ENCODE data around the gene RBL1. TPM values are rescaled to one million over a fixed set of nuclear protein-coding genes. Genes with fewer than 3 reads are reported as not detected.
A peak's percentile ranks its signal among the peaks of the same experiment; 100 is the strongest.
"Not testable (repeated sequence)": the region's sequence is repeated elsewhere in the genome, so short reads cannot be mapped to it uniquely, and the experiment has no call there.

Gene RBL1
- total RNA-seq, 1 donor from 2014 or later = 3.2 TPM

DNA sequence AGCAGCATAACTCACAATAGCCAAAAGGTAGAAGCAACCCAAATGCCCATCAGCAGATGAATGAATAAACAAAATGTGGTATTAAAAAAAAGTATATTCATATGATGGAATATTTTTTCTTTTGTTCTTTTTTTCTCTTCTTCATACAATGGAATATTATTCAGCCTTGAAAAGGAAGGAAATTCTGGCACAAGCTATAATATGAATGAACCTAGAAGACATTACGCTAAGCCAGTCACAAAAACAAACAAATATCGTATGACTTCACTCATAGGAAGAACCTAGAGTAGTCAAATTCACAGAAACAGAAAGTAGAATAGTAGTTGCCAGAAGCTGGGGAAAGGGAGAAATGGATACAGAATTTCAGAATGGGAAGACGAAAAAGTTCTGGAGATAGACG, 63.7 kb downstream of the RBL1 start:
- Histone ChIP-seq H3K4me3 (ENCODE audit: low read depth, low read length) (no peak overlapping the region), H3K36me3 (ENCODE audit: control insufficient read depth, insufficient read depth, low read length) (no peaks in the 10 kb centered on the region), H3K27me3 (ENCODE audit: control insufficient read depth, insufficient read depth, low read length) (no peaks in the 10 kb centered on the region)
- TF ChIP-seq, protein P1, sequence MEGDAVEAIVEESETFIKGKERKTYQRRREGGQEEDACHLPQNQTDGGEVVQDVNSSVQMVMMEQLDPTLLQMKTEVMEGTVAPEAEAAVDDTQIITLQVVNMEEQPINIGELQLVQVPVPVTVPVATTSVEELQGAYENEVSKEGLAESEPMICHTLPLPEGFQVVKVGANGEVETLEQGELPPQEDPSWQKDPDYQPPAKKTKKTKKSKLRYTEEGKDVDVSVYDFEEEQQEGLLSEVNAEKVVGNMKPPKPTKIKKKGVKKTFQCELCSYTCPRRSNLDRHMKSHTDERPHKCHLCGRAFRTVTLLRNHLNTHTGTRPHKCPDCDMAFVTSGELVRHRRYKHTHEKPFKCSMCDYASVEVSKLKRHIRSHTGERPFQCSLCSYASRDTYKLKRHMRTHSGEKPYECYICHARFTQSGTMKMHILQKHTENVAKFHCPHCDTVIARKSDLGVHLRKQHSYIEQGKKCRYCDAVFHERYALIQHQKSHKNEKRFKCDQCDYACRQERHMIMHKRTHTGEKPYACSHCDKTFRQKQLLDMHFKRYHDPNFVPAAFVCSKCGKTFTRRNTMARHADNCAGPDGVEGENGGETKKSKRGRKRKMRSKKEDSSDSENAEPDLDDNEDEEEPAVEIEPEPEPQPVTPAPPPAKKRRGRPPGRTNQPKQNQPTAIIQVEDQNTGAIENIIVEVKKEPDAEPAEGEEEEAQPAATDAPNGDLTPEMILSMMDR (IDR thresholded peaks at IDR 0.05; ENCODE audit: insufficient read depth, low read length, severe bottlenecking) = no peak
- FAIRE-seq (no peak), DNase-seq (ENCODE audit: low read depth) (no peak)

DNA sequence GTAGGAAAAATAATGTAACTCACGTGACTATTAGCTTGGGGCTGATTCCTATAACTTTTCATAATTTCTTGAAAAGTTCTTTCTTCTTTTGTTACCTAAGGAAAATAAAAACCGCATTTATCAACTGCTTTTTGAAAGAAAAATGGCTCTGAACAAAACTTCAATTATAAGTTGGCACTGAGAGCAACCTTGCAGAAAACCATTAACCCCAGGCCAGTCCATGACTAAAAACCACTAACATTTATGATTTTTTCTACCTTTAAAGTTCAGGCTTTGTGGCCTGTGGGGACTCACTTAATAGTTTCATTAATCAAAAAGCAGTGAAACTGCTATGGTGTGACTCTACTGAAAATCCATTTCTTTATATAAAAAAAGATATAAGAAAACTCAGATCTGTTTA, 75.2 kb downstream of the RBL1 start:
- DNase-seq (ENCODE audit: low read depth) (no peak), FAIRE-seq (no peak)
- H3K27me3 ChIP-seq (ENCODE audit: control insufficient read depth, insufficient read depth, low read length) = no peaks in the 10 kb centered on the region
- TF ChIP-seq, protein P1 (IDR thresholded peaks at IDR 0.05; ENCODE audit: insufficient read depth, low read length, severe bottlenecking) = no peak
- no peak overlapping the region for H3K4me3 ChIP-seq (ENCODE audit: low read depth, low read length)
- no peaks in the 10 kb centered on the region for H3K36me3 ChIP-seq (ENCODE audit: control insufficient read depth, insufficient read depth, low read length)

- not testable (repeated sequence) for H3K4me3 ChIP-seq (ENCODE audit: low read depth, low read length); H3K27me3 ChIP-seq (ENCODE audit: control insufficient read depth, insufficient read depth, low read length); FAIRE-seq; H3K36me3 ChIP-seq (ENCODE audit: control insufficient read depth, insufficient read depth, low read length); DNase-seq (ENCODE audit: low read depth)
These were observed 83.2 kb downstream of the RBL1 start for GRCh38 chr20:37012631-37013030.

- not testable (repeated sequence) for FAIRE-seq; DNase-seq (ENCODE audit: low read depth); H3K27me3 ChIP-seq (ENCODE audit: control insufficient read depth, insufficient read depth, low read length); H3K36me3 ChIP-seq (ENCODE audit: control insufficient read depth, insufficient read depth, low read length); H3K4me3 ChIP-seq (ENCODE audit: low read depth, low read length)
These were observed 83.9 kb downstream of the RBL1 start for GRCh38 chr20:37011858-37012257.

DNA sequence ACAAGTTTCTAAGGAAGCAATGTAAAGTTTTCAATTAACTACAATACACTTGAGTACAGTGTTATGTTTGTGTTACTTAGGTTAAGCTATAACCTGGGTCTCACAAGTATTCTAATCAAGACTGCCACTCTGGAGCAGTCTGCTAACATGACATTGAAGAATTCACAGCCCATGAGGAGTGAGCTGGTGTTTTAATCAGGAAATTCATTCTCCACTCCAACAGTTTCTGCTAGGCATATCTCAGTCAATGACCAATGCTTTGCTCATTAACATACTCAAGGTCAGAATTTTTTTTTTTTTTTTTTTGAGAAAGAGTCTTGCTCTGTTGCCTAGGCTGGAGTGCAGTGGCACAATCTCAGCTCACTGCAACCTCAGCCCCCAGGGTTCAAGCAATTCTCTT, 84.7 kb downstream of the RBL1 start:
- Histone ChIP-seq H3K27me3 (ENCODE audit: control insufficient read depth, insufficient read depth, low read length) (no peaks in the 10 kb centered on the region), H3K36me3 (ENCODE audit: control insufficient read depth, insufficient read depth, low read length) (no peaks in the 10 kb centered on the region), H3K4me3 (ENCODE audit: low read depth, low read length) (no peak overlapping the region)
- FAIRE-seq = no peak
- no peak for DNase-seq (ENCODE audit: low read depth)
- TF ChIP-seq, protein P1 (IDR thresholded peaks at IDR 0.05; ENCODE audit: insufficient read depth, low read length, severe bottlenecking) = no peak

- DNase-seq (ENCODE audit: low read depth) (peak; percentile 39), FAIRE-seq (no peak)
- Histone ChIP-seq H3K36me3 (ENCODE audit: control insufficient read depth, insufficient read depth, low read length) (no peaks in the 10 kb centered on the region), H3K4me3 (ENCODE audit: low read depth, low read length) (no peak overlapping the region), H3K27me3 (ENCODE audit: control insufficient read depth, insufficient read depth, low read length) (no peaks in the 10 kb centered on the region)
- TF ChIP-seq, protein P1 (IDR thresholded peaks at IDR 0.05; ENCODE audit: insufficient read depth, low read length, severe bottlenecking) = peak; percentile 10
These were observed 87.7 kb downstream of the RBL1 start for GRCh38 chr20:37007898-37008649.

- DNase-seq (ENCODE audit: low read depth); H3K36me3 ChIP-seq (ENCODE audit: control insufficient read depth, insufficient read depth, low read length); H3K27me3 ChIP-seq (ENCODE audit: control insufficient read depth, insufficient read depth, low read length); FAIRE-seq; H3K4me3 ChIP-seq (ENCODE audit: low read depth, low read length): not testable (repeated sequence)
These were observed 90.5 kb downstream of the RBL1 start for GRCh38 chr20:37005062-37005942.

GRCh38 chr20:37001634-37002033, 94.2 kb downstream of the RBL1 start:
- not testable (repeated sequence) for DNase-seq (ENCODE audit: low read depth); H3K36me3 ChIP-seq (ENCODE audit: control insufficient read depth, insufficient read depth, low read length); H3K27me3 ChIP-seq (ENCODE audit: control insufficient read depth, insufficient read depth, low read length); FAIRE-seq; H3K4me3 ChIP-seq (ENCODE audit: low read depth, low read length)

- not testable (repeated sequence) for H3K4me3 ChIP-seq (ENCODE audit: low read depth, low read length); H3K36me3 ChIP-seq (ENCODE audit: control insufficient read depth, insufficient read depth, low read length); FAIRE-seq; DNase-seq (ENCODE audit: low read depth); H3K27me3 ChIP-seq (ENCODE audit: control insufficient read depth, insufficient read depth, low read length)
These were observed 95.6 kb downstream of the RBL1 start for GRCh38 chr20:37000171-37000570.
